Lower leg skin (tissue), 3 donors: ENCODE measurements around the gene TIMM44.

Experiments
- POLR2A ChIP-seq, 2 donors: fragments of 450-650 bp; IDR thresholded peaks; one replicate each; pipeline ENCODE4 v1.6.1; 2016 to 2017; ENCODE audit warnings: antibody characterized with exemption in 2 of 2, mild to moderate bottlenecking in 1 of 2, moderate library complexity in 1 of 2
- TF ChIP-seq, protein P1 (sequence below), 3 donors: fragments of 450-650 bp; IDR thresholded peaks; one replicate each; pipeline ENCODE4 v1.5.1; 2016; ENCODE audit warnings: antibody characterized with exemption in 3 of 3, mild to moderate bottlenecking in 3 of 3, moderate library complexity in 2 of 3

DNA sequence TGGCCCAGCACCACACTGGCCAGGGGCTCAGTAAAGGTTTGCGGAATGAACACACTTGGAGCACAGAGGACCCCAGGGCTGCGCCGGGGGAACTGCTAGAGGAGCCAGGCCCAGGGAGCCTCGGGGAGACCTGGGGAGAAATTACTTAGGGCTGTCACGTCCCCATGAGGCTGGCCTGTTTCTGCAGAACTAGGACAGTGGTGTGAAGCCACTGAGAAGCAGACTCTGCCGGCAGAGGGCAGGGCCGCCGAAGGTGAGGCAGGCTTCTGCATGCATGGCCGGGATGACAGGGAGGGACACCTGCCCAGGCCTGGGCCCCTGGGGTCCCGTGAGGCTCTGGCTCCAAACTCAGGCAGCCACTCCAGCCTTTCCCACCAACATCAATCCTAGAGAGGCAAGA, 35.5 kb upstream of the TIMM44 start:
- TF ChIP-seq, protein P1, sequence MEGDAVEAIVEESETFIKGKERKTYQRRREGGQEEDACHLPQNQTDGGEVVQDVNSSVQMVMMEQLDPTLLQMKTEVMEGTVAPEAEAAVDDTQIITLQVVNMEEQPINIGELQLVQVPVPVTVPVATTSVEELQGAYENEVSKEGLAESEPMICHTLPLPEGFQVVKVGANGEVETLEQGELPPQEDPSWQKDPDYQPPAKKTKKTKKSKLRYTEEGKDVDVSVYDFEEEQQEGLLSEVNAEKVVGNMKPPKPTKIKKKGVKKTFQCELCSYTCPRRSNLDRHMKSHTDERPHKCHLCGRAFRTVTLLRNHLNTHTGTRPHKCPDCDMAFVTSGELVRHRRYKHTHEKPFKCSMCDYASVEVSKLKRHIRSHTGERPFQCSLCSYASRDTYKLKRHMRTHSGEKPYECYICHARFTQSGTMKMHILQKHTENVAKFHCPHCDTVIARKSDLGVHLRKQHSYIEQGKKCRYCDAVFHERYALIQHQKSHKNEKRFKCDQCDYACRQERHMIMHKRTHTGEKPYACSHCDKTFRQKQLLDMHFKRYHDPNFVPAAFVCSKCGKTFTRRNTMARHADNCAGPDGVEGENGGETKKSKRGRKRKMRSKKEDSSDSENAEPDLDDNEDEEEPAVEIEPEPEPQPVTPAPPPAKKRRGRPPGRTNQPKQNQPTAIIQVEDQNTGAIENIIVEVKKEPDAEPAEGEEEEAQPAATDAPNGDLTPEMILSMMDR (IDR thresholded peaks at IDR 0.05), result no peak
- no peak for TF ChIP-seq POLR2A (IDR thresholded peaks at IDR 0.05)
